Liver (tissue), 9 donors: Measurements from ENCODE around the gene DRC1. TPM values are rescaled to one million over a fixed set of nuclear protein-coding genes. Genes with fewer than 3 reads are reported as not detected.

Experiments used
- DNase-seq: peaks from one replicate; pipeline ENCODE4 v3.0.0-alpha.2; 2017; ENCODE audit warnings: low spot score
- H3K27ac ChIP-seq, 2 donors: one replicate each; pipeline ENCODE4 v1.7.0; 2013; ENCODE audit warnings: inconsistent platforms in 2 of 2, low read length in 2 of 2, control low read depth in 1 of 2, low read depth in 1 of 2, mild to moderate bottlenecking in 1 of 2
- H3K27me3 ChIP-seq, 4 donors: one replicate each; pipeline versions ENCODE4 v1.6.1 to v1.7.0; 2013; ENCODE audit warnings: low read length in 3 of 4, inconsistent platforms in 1 of 4, mild to moderate bottlenecking in 1 of 4, moderate library complexity in 1 of 4; ENCODE audit not compliant: control insufficient read depth in 4 of 4, insufficient read depth in 4 of 4
- H3K36me3 ChIP-seq, 4 donors: one replicate each; pipeline versions ENCODE4 v1.6.1 to v1.7.0; 2013; ENCODE audit warnings: low read length in 3 of 4, mild to moderate bottlenecking in 3 of 4, low read depth in 1 of 4, moderate library complexity in 1 of 4; ENCODE audit not compliant: control insufficient read depth in 4 of 4, insufficient read depth in 3 of 4
- H3K4me1 ChIP-seq, 4 donors: one replicate each; pipeline versions ENCODE4 v1.6.1 to v1.7.0; 2013; ENCODE audit warnings: low read length in 3 of 4, mild to moderate bottlenecking in 3 of 4, moderate library complexity in 1 of 4; ENCODE audit not compliant: control insufficient read depth in 4 of 4, insufficient read depth in 4 of 4
- H3K4me3 ChIP-seq, 3 donors: one replicate each; pipeline versions ENCODE4 v1.6.1 to v1.7.0; 2013; ENCODE audit warnings: low read length in 3 of 3, control low read depth in 1 of 3, low read depth in 1 of 3, mild to moderate bottlenecking in 1 of 3
- H3K9ac ChIP-seq, 2 donors: one replicate each; pipeline ENCODE4 v1.7.0; 2013; ENCODE audit warnings: low read length in 2 of 2, mild to moderate bottlenecking in 2 of 2, moderate library complexity in 2 of 2, control low read depth in 1 of 2, low read depth in 1 of 2
- H3K9me3 ChIP-seq, 4 donors: one replicate each; pipeline versions ENCODE4 v1.6.1 to v1.7.0; 2013; ENCODE audit warnings: low read length in 3 of 4; ENCODE audit not compliant: control insufficient read depth in 4 of 4
- ATF3 ChIP-seq: IDR thresholded peaks from 2 replicates; pipeline ENCODE4 v1.6.1; 2016; ENCODE audit warnings: antibody characterized with exemption
- CTCF ChIP-seq: fragments of 150-350 bp; IDR thresholded peaks from 2 replicates; pipeline ENCODE4 v1.5.1; 2017; ENCODE audit warnings: improper control_type of control experiment, low read depth, low read length; ENCODE audit not compliant: missing input control
- EGR1 ChIP-seq, 2 donors: IDR thresholded peaks; 2 replicates each; pipeline ENCODE4 v1.6.1; 2016 to 2018; ENCODE audit warnings: antibody characterized with exemption in 2 of 2, low read depth in 2 of 2
- FOXA2 ChIP-seq: IDR thresholded peaks from 2 replicates; pipeline ENCODE4 v1.6.1; 2016; ENCODE audit warnings: antibody characterized with exemption
- GABPA ChIP-seq, 2 donors: IDR thresholded peaks in 1 of 2; conservative IDR thresholded peaks in 1 of 2; 2 replicates each; pipeline ENCODE4 v1.6.1; 2016; ENCODE audit warnings: antibody characterized with exemption in 2 of 2, mild to moderate bottlenecking in 1 of 2, moderate library complexity in 1 of 2
- HNF4A ChIP-seq, 2 donors: conservative IDR thresholded peaks; 2 replicates each; pipeline ENCODE4 v1.6.1; 2016; ENCODE audit warnings: antibody characterized with exemption in 2 of 2, mild to moderate bottlenecking in 2 of 2
- HNF4G ChIP-seq: IDR thresholded peaks from 2 replicates; pipeline ENCODE4 v1.6.1; 2016; ENCODE audit warnings: antibody characterized with exemption
- JUND ChIP-seq, 2 donors: IDR thresholded peaks; 2 replicates each; pipeline ENCODE4 v1.6.1; 2016; ENCODE audit warnings: antibody characterized with exemption in 2 of 2
- NR2F2 ChIP-seq: IDR thresholded peaks from 2 replicates; pipeline ENCODE4 v1.6.1; 2016; ENCODE audit warnings: antibody characterized with exemption
- RAD21 ChIP-seq, 2 donors: IDR thresholded peaks; 2 replicates each; pipeline ENCODE4 v1.6.1; 2016; ENCODE audit warnings: antibody characterized with exemption in 2 of 2, mild to moderate bottlenecking in 2 of 2
- RXRA ChIP-seq, 2 donors: IDR thresholded peaks; 2 replicates each; pipeline ENCODE4 v1.6.1; 2017 to 2018; ENCODE audit warnings: antibody characterized with exemption in 2 of 2, mild to moderate bottlenecking in 1 of 2
- SP1 ChIP-seq: IDR thresholded peaks from 2 replicates; pipeline ENCODE4 v1.6.1; 2018; ENCODE audit warnings: antibody characterized with exemption, mild to moderate bottlenecking
- TAF1 ChIP-seq: conservative IDR thresholded peaks from 2 replicates; pipeline ENCODE4 v1.6.1; 2016; ENCODE audit warnings: antibody characterized with exemption, mild to moderate bottlenecking
- YY1 ChIP-seq: IDR thresholded peaks from 2 replicates; pipeline ENCODE4 v1.6.1; 2016; ENCODE audit warnings: antibody characterized with exemption, mild to moderate bottlenecking
- WGBS: extraction: QIAGEN DNeasy Blood & Tissue Kit; methylation state at CpG from one replicate; pipeline ENCODE4 v1.1.7; 2013; 5-methylcytosine and 5-hydroxymethylcytosine counted together
- polyA plus RNA-seq, 2 donors: library from polyadenylated mRNA; stranded (reverse) in 1 of 2; unstranded in 1 of 2; fragments of 200-250 nt in 1 of 2; fragments of >200 nt in 1 of 2; fragmentation: Nextera tagmentation in 1 of 2; extraction: Ambion mirVana in 1 of 2; gene quantifications; one replicate each; pipeline versions ENCODE4 v1.2.1 to v1.2.3, GENCODE V29; 2013 to 2015
- total RNA-seq, 2 donors: library from RNA; depleted of rRNA; stranded (reverse); fragments of >200 nt; gene quantifications; one replicate each; pipeline ENCODE4 v1.2.3, GENCODE V29; 2014
- TF ChIP-seq, protein P1 (sequence below): IDR thresholded peaks from 2 replicates; pipeline ENCODE4 v1.6.1; 2016; ENCODE audit warnings: antibody characterized with exemption
- TF ChIP-seq, protein P2 (sequence below): IDR thresholded peaks from 2 replicates; pipeline ENCODE4 v1.6.1; 2016; ENCODE audit warnings: antibody characterized with exemption
- donor health status: healthy.
- donor health status: healthy.
- donor health status: healthy.
- donor health status: healthy.
- donor health status: healthy.

DRC1 gene
- total and polyA plus RNA-seq, 4 donors: 0.28 TPM; not detected in 3

DNA sequence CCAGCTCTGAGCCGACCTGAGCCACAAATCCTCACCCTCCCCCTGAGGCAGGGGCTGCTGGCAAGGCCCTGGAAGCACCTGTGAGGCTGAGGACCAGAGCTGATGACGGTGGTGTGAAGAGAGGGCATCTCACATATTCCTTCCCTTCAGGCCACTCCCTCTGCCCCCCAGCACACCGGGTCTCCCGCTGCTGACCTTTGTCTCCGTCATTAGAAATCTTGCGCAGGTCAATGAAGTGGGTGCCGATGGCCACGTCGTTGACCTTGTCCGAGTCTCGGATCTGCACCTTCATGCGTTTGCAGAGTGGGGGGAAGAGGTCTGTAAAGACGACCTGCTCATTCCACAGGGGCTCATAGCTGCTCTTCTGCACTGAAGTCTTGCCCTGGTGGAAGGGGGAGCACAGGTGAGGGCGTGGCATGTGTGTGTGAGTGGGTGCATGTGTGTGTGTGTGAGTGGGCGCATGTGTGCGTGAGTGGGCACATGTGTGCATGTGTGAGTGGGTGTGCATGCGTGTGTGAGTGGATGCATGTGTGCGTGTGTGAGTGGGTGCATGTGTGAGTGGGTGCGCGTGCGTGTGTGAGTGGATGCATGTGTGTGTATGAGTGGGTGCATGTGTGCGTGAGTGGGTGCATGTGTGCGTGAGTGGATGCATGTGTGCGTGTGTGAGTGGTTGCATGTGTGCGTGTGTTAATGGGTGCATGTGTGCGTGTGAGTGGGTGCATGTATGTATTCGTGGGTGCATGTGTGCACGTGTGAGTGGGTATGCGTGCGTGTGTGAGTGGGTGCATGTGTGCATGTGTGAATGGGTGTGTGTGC, 80.7 kb downstream of the DRC1 start:
- Histone ChIP-seq H3K9ac (no peak overlapping the region), H3K36me3 (no peaks in the 10 kb centered on the region), H3K27ac (no peak overlapping the region), H3K9me3 (no peaks in the 10 kb centered on the region), H3K27me3 (no peaks in the 10 kb centered on the region), H3K4me3 (no peak overlapping the region), H3K4me1 (peaks cover 10 to 27% (median 16%) of the 10 kb centered on the region in 4 donors)
- TF ChIP-seq RXRA (IDR thresholded peaks at IDR 0.05) (no peak), HNF4A (conservative IDR thresholded peaks at IDR 0.05) (no peak), RAD21 (IDR thresholded peaks at IDR 0.05) (no peak)
- TF ChIP-seq, protein P1, sequence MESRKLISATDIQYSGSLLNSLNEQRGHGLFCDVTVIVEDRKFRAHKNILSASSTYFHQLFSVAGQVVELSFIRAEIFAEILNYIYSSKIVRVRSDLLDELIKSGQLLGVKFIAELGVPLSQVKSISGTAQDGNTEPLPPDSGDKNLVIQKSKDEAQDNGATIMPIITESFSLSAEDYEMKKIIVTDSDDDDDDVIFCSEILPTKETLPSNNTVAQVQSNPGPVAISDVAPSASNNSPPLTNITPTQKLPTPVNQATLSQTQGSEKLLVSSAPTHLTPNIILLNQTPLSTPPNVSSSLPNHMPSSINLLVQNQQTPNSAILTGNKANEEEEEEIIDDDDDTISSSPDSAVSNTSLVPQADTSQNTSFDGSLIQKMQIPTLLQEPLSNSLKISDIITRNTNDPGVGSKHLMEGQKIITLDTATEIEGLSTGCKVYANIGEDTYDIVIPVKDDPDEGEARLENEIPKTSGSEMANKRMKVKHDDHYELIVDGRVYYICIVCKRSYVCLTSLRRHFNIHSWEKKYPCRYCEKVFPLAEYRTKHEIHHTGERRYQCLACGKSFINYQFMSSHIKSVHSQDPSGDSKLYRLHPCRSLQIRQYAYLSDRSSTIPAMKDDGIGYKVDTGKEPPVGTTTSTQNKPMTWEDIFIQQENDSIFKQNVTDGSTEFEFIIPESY: no peak
- no peak for DNase-seq
- 77% methylated on average over 30 of the region's 30 CpGs for WGBS

GRCh38 chr2:26483027-26483326, 81.3 kb downstream of the DRC1 start:
- no peak for DNase-seq
- TF ChIP-seq RXRA (IDR thresholded peaks at IDR 0.05) (no peak), EGR1 (IDR thresholded peaks at IDR 0.05; ENCODE audit: low read depth in 2 of 2) (no peak), FOXA2 (no peak), SP1 (no peak), NR2F2 (no peak), GABPA (IDR thresholded peaks at IDR 0.05 in 1 of 2, conservative IDR thresholded peaks at IDR 0.05 in 1 of 2) (no peak), JUND (IDR thresholded peaks at IDR 0.05) (no peak), RAD21 (IDR thresholded peaks at IDR 0.05) (no peak), CTCF (no peak), HNF4G (no peak), TAF1 (no peak), ATF3 (no peak), YY1 (no peak)
- TF ChIP-seq, protein P2, sequence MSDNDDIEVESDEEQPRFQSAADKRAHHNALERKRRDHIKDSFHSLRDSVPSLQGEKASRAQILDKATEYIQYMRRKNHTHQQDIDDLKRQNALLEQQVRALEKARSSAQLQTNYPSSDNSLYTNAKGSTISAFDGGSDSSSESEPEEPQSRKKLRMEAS: no peak
- TF ChIP-seq, protein P1: no peak

More at GRCh38 chr2:26483027-26483326, 81.3 kb downstream of the DRC1 start:
- H3K9ac ChIP-seq: no peak overlapping the region
- no peaks in the 10 kb centered on the region for H3K27me3 ChIP-seq
- H3K4me3 ChIP-seq: no peak overlapping the region
- H3K9me3 ChIP-seq: no peaks in the 10 kb centered on the region
- WGBS: 94% methylated on average over 11 of the region's 11 CpGs
- H3K27ac ChIP-seq: no peak overlapping the region
- no peaks in the 10 kb centered on the region for H3K36me3 ChIP-seq
- H3K4me1 ChIP-seq: peaks cover 10 to 27% (median 16%) of the 10 kb centered on the region in 4 donors
